Subcutaneous abdominal adipose tissue (tissue), 5 donors: ENCODE data around the gene OR1D5.
"Not testable (repeated sequence)": the region's sequence is repeated elsewhere in the genome, so short reads cannot be mapped to it uniquely, and the experiment has no call there.

ENCODE experiments used
- H3K27ac ChIP-seq: one replicate; pipeline ENCODE4 v1.7.0; 2013; ENCODE audit warnings: low read depth, mild to moderate bottlenecking, inconsistent platforms, low read length, moderate library complexity
- H3K27me3 ChIP-seq, 5 donors: one replicate each; pipeline ENCODE4 v1.7.0; 2013; ENCODE audit warnings: low read length in 5 of 5, inconsistent platforms in 1 of 5; ENCODE audit not compliant: control insufficient read depth in 5 of 5, insufficient read depth in 4 of 5
- H3K36me3 ChIP-seq, 5 donors: one replicate each; pipeline ENCODE4 v1.7.0; 2013; ENCODE audit warnings: low read length in 5 of 5; ENCODE audit not compliant: control insufficient read depth in 5 of 5, insufficient read depth in 5 of 5
- H3K4me1 ChIP-seq, 5 donors: one replicate each; pipeline ENCODE4 v1.7.0; 2013; ENCODE audit warnings: low read length in 5 of 5, mild to moderate bottlenecking in 3 of 5, moderate library complexity in 1 of 5; ENCODE audit not compliant: control insufficient read depth in 5 of 5, insufficient read depth in 5 of 5
- H3K4me3 ChIP-seq, 5 donors: one replicate each; pipeline ENCODE4 v1.7.0; 2013; ENCODE audit warnings: low read length in 5 of 5, low read depth in 1 of 5
- H3K9ac ChIP-seq, 5 donors: one replicate each; pipeline ENCODE4 v1.7.0; 2013; ENCODE audit warnings: low read length in 5 of 5, mild to moderate bottlenecking in 4 of 5, moderate library complexity in 3 of 5
- H3K9me3 ChIP-seq, 5 donors: one replicate each; pipeline ENCODE4 v1.7.0; 2013; ENCODE audit warnings: low read length in 5 of 5; ENCODE audit not compliant: control insufficient read depth in 5 of 5
- donor health status: healthy.
- donor health status: healthy.
- donor health status: healthy.
- donor health status: healthy.
- donor health status: healthy.

Gene OR1D5, protein sequence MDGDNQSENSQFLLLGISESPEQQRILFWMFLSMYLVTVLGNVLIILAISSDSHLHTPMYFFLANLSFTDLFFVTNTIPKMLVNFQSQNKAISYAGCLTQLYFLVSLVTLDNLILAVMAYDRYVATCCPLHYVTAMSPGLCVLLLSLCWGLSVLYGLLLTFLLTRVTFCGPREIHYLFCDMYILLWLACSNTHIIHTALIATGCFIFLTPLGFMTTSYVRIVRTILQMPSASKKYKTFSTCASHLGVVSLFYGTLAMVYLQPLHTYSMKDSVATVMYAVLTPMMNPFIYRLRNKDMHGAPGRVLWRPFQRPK

DNA sequence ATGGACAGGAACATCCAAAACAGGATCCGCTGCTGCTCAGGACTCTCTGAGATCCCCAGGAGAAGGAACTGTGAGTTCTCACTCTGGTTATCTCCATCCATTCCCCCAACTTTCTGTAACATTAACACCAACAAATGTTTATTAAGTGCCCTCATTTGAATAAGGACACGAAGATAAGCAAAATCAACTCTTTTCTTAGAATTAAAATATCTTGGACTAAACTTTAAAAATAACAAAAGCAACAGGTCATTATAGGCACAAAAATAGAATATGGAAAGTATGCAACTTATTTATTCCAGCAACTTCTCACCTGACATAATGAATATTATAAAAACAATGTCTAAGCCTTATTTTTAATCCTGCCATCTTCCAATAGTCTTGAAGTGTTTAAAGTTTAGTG lies at the start of gene OR1D5:
TSS of gene OR1D5 (minus strand) at position 101 of the 400 bp plus-strand sequence. CDS start at position 101, 0 bp downstream.
- H3K27me3 ChIP-seq, H3K4me1 ChIP-seq, H3K9ac ChIP-seq, H3K4me3 ChIP-seq, H3K36me3 ChIP-seq, H3K27ac ChIP-seq, H3K9me3 ChIP-seq: not testable (repeated sequence)

DNA sequence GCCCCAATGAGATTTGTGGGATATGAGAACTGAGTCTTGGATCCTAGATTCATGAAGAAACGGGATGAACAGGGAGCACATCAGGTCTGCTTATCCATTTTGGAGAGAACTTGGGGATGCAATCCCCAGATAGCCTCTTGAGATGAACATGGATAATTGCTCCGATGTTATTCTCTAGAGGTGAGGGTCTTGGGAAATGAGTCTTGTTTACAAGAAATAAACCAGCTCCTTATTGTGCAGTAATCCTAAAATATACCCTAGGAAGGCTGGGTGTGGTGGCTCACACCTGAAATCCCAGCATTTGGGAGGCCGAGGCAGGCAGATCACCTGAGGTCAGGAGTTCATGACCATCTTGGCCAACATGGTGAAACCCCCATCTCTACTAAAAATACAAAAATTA lies 40.9 kb upstream of the OR1D5 start, which contains the start of gene OR1D2:
TSS of gene OR1D2 (minus strand) at position 101 of the 400 bp plus-strand sequence. CDS start 11,426 bp downstream, outside the sequence.
- Histone ChIP-seq H3K4me3 (no peak within 1 kb of the TSS), H3K4me1 (no peaks in the 10 kb centered on the region), H3K9me3 (peaks cover 0 to 21% (median 13%) of the 10 kb centered on the region in 5 donors), H3K27me3 (no peaks in the 10 kb centered on the region), H3K9ac (no peak within 1 kb of the TSS), H3K36me3 (no peaks in the 10 kb centered on the region), H3K27ac (no peak within 1 kb of the TSS)

DNA sequence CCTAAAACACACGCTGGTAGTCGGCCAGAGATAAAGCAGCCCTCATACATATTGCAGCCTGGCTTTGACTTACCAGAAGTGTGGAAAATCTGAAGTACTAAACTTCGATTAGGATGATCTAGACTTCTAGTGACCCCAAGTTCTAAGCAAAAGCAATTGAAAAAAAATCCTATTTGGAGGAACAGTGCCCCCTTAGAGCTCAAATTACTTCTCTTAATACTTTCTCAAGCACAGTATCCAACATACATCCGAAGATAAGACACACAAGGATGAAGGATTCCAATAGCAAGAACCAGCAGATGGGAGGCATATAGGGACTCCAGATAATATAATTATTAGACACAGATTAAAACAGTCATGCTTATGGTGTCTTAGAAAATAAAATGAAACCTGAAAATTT lies 10.4 kb upstream of the OR1D5 start:
- not testable (repeated sequence) for H3K4me3 ChIP-seq, H3K4me1 ChIP-seq, H3K36me3 ChIP-seq, H3K9ac ChIP-seq, H3K27ac ChIP-seq, H3K9me3 ChIP-seq, H3K27me3 ChIP-seq

DNA sequence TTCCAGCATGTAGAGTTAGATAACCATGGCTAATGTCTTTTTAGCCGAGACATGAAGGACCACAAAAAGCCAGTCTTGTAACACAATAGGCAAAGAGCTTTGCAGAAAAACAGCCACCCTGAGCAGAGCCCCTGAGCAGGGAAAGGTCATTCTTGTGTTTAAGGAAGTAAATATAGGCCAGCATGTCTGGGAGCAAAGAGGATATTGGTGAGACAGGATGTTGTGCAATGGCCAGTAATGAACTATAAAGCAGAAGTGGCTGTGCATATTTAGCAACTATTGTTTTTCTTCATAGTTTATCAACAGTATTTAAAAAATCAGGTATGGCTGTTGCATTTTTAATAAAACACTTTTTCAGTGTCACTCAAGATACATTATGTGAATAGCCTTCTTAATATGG lies 1.8 kb upstream of the OR1D5 start:
- not testable (repeated sequence) for H3K27ac ChIP-seq, H3K9ac ChIP-seq, H3K4me1 ChIP-seq, H3K36me3 ChIP-seq, H3K27me3 ChIP-seq, H3K4me3 ChIP-seq, H3K9me3 ChIP-seq

DNA sequence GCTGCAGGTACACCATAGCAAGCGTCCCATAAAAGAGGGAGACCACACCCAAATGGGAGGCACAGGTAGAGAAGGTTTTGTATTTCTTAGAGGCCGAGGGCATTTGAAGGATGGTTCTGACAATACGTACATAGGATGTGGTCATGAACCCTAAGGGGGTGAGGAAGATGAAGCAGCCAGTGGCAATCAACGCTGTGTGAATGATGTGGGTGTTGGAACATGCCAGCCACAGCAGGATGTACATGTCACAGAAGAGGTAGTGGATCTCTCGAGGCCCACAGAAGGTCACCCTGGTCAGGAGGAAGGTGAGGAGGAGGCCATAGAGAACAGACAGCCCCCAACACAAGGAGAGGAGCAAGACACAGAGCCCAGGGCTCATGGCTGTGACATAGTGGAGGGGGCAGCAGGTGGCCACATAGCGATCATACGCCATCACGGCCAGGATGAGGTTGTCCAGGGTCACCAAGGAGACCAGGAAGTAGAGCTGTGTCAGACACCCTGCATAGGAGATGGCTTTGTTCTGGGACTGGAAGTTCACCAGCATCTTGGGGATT lies 506 bp downstream of the OR1D5 start:
- not testable (repeated sequence) for H3K4me1 ChIP-seq, H3K36me3 ChIP-seq, H3K27ac ChIP-seq, H3K9ac ChIP-seq, H3K4me3 ChIP-seq, H3K27me3 ChIP-seq, H3K9me3 ChIP-seq

DNA sequence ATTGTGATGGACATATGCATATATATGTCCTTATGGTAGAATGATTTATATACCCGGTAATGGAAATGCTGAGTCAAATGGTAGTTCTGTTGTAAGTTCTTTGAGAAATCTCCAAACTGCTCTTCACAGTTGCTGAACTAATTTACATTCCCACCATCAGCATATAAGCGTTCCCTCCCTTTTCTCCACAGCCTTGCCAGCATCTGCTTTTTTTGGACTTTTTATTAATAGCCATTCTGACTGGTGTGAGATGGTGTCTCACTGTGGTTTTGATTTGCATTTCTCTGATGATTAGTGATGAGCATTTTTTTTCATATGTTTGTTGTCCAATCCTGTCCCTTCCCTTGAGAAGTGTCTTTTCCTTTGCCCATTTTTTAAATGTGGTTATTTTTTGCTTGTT lies 8.5 kb downstream of the OR1D5 start:
- not testable (repeated sequence) for H3K27me3 ChIP-seq, H3K9me3 ChIP-seq, H3K9ac ChIP-seq, H3K4me1 ChIP-seq, H3K4me3 ChIP-seq, H3K27ac ChIP-seq, H3K36me3 ChIP-seq

DNA sequence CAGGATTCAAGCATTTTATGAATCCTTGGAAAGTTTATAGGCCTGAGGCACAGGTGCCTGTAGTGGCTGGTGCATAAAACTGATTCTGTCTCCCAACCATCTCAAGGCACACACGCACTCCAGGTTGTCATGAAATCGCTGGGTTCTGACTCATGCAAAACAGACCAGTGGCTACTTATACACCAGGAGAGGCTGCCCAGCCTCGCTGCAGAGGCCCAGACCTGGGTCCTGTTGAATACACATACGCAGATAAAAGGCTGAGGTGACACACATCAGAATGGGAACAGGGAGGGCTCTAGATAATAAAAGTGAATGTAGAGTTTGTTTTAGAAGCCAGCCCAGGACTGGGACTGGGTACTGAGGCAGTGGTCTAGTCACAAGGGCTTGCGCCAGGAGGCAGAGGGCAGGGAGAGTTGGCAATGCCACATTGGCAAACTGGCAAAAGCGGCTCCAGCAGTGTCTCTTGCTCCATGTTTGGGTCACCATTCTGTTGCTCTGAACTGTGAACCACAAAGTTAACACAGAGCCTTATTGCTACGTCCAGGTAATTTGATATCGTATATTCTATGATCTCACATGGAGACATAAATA lies 13.6 kb downstream of the OR1D5 start:
- Histone ChIP-seq H3K36me3 (no peaks in the 10 kb centered on the region), H3K27me3 (no peaks in the 10 kb centered on the region), H3K9ac (no peak overlapping the region), H3K9me3 (no peaks in the 10 kb centered on the region), H3K27ac (no peak overlapping the region), H3K4me3 (peak overlapping the region in 4 of 5 donors; percentile 89 to 95 (median 91)), H3K4me1 (peaks cover 0 to 12% (median 10%) of the 10 kb centered on the region in 5 donors)

DNA sequence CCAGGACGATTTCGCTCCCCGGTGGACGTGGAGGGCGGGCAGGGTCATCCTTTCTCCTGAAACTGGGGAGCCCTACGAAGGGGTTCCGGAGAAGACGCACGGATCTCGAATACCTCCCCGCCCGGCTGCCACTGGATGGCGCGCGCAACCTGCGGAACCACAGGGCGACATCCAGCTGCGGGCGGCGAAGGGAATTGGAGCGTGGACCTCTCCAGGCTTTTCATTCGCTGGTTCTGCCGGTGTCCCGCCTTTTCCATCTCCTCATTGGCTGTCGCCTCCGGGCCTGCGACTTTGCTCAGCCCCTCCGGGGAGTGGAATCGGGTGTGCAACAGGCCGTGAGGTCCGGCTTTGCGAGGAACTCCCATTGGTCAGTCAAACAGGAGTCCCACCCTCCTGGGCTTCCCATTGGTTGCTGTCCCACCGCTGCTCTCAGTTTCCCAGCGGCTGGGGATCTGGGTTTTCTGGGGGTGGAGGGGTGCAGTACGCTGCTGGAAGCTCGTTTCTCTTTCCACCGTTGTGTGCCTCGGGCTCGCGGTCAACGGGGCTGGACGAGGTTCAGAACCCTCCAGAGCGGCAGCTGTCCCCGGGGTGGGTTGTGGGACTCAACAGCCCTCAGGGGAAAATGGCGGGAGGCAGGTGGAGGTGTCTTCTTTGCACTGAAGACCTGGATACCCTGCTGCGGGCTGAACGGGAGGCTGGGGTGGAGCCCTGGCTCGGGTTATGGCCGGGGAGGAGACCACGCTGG lies 14.5 kb downstream of the OR1D5 start:
- Histone ChIP-seq H3K27me3 (no peaks in the 10 kb centered on the region), H3K36me3 (no peaks in the 10 kb centered on the region), H3K9ac (peak overlapping the region; percentile 48 to 90 (median 84)), H3K27ac (no peak overlapping the region), H3K4me3 (peak overlapping the region; percentile 78 to 95 (median 90)), H3K9me3 (peaks cover 0 to 9% (median 7%) of the 10 kb centered on the region in 5 donors), H3K4me1 (peaks cover 0 to 12% (median 10%) of the 10 kb centered on the region in 5 donors)

DNA sequence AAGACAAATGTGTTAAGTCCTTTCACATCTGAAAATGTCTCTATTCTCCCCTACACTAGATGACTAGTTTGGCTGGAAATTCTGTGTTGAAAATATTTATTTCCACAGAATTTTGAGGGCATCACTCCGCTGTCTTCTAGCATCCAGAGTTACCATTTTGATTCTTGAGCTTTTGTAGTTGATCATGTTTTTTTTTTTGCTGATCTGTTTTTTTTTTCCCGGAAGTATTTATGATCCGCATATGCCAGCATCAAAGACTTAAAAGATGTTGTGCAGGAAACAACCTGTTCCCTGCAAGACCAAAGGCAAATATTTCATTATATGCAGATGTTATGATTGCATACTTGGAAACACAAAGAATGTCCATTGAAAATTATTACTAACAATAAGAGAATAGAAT lies 16.7 kb downstream of the OR1D5 start:
- peaks cover 0 to 4% (median 0%) of the 10 kb centered on the region in 5 donors for H3K27me3 ChIP-seq
- H3K9me3 ChIP-seq, result peaks cover 0 to 14% (median 13%) of the 10 kb centered on the region in 5 donors
- peaks cover 0 to 12% (median 10%) of the 10 kb centered on the region in 5 donors for H3K4me1 ChIP-seq
- no peak overlapping the region for H3K9ac ChIP-seq
- H3K27ac ChIP-seq, result no peak overlapping the region
- H3K4me3 ChIP-seq, result no peak overlapping the region
- no peaks in the 10 kb centered on the region for H3K36me3 ChIP-seq
